Epidermal melanocyte (primary cell): ENCODE measurements around the gene MORC3.

Experiments
- DNase-seq: peaks from one replicate; pipeline ENCODE4 v3.0.0; 2011; ENCODE audit warnings: low spot score; ENCODE audit not compliant: insufficient read length

MORC3 gene

GRCh38 chr21:36423771-36424433 lies 103.9 kb downstream of the MORC3 start:
- no peak for DNase-seq

GRCh38 chr21:36424592-36424991 lies 104.6 kb downstream of the MORC3 start:
- no peak for DNase-seq

GRCh38 chr21:36425286-36425685 lies 105.3 kb downstream of the MORC3 start:
- DNase-seq, result no peak
